DMS 273 (cell line): Measurements from ENCODE around the gene ZBTB20.
A peak's percentile ranks its signal among the peaks of the same experiment; 100 is the strongest.

Experiments used
- DNase-seq: peaks from one replicate; lab custom pipeline; 2025; ENCODE audit not compliant: unreplicated experiment; lab: John Stamatoyannopoulos, UW

ZBTB20 gene

GRCh38 chr3:114877378-114878113, 269.5 kb downstream of the ZBTB20 start:
- peak; percentile 33 for DNase-seq

GRCh38 chr3:114874522-114874971, 272.5 kb downstream of the ZBTB20 start:
- DNase-seq, result peak; percentile 13

GRCh38 chr3:114873591-114873990, 273.5 kb downstream of the ZBTB20 start:
- no peak for DNase-seq

- DNase-seq, result no peak
These were observed 274.5 kb downstream of the ZBTB20 start for GRCh38 chr3:114872588-114872987.

- no peak for DNase-seq
These were observed 275.0 kb downstream of the ZBTB20 start for GRCh38 chr3:114872050-114872449.

- peak; percentile 30 for DNase-seq
These were observed 279.1 kb downstream of the ZBTB20 start for GRCh38 chr3:114867835-114868503.

- no peak for DNase-seq
These were observed 279.7 kb downstream of the ZBTB20 start for GRCh38 chr3:114867359-114867758.

- DNase-seq, result no peak
These were observed 280.7 kb downstream of the ZBTB20 start for GRCh38 chr3:114866430-114866829.

GRCh38 chr3:114864970-114865369, 282.1 kb downstream of the ZBTB20 start:
- no peak for DNase-seq

- no peak for DNase-seq
These were observed 283.2 kb downstream of the ZBTB20 start for GRCh38 chr3:114863848-114864247.

GRCh38 chr3:114861666-114862065, 285.4 kb downstream of the ZBTB20 start:
- peak; percentile 91 for DNase-seq

- DNase-seq, result peak; percentile 21
These were observed 286.6 kb downstream of the ZBTB20 start for GRCh38 chr3:114860531-114860930.

GRCh38 chr3:114858329-114858728, 288.8 kb downstream of the ZBTB20 start:
- DNase-seq, result no peak

GRCh38 chr3:114857299-114857701, 289.8 kb downstream of the ZBTB20 start:
- DNase-seq, result no peak

- DNase-seq, result no peak
These were observed 290.3 kb downstream of the ZBTB20 start for GRCh38 chr3:114856835-114857234.

- no peak for DNase-seq
These were observed 291.2 kb downstream of the ZBTB20 start for GRCh38 chr3:114855839-114856238.

- no peak for DNase-seq
These were observed 294.1 kb downstream of the ZBTB20 start for GRCh38 chr3:114852966-114853365.

GRCh38 chr3:114850898-114851297, 296.2 kb downstream of the ZBTB20 start:
- no peak for DNase-seq

GRCh38 chr3:114848643-114849350, 298.3 kb downstream of the ZBTB20 start:
- DNase-seq, result peak; percentile 58

GRCh38 chr3:114848082-114848481, 299.0 kb downstream of the ZBTB20 start:
- peak; percentile 48 for DNase-seq

GRCh38 chr3:114847564-114847963, 299.5 kb downstream of the ZBTB20 start:
- no peak for DNase-seq

GRCh38 chr3:114846779-114847178, 300.3 kb downstream of the ZBTB20 start:
- DNase-seq, result no peak
